Neural crest cell (in vitro differentiated cells): ENCODE measurements around the gene ZNF302. TPM values are rescaled to one million over a fixed set of nuclear protein-coding genes. Genes with fewer than 3 reads are reported as not detected.
"Not testable (repeated sequence)": the region's sequence is repeated elsewhere in the genome, so short reads cannot be mapped to it uniquely, and the experiment has no call there.

ENCODE experiments used
- DNase-seq: peaks from one replicate; pipeline ENCODE4 v3.0.0; 2021; ENCODE audit warnings: low read depth, mixed read lengths, low spot score
- H3K27ac Mint-ChIP-seq: one replicate; pipeline ENCODE4 v1.8.0; 2021; ENCODE audit warnings: mild to moderate bottlenecking, mixed read lengths; ENCODE audit not compliant: unreplicated experiment
- H3K27me3 Mint-ChIP-seq: 2 replicates; pipeline ENCODE4 v1.8.0; 2021; ENCODE audit warnings: low read depth, mild to moderate bottlenecking, mixed read lengths
- H3K36me3 Mint-ChIP-seq: 2 replicates; pipeline ENCODE4 v1.8.0; 2021; ENCODE audit warnings: low read depth, mild to moderate bottlenecking, mixed read lengths
- H3K4me1 Mint-ChIP-seq: 2 replicates; pipeline ENCODE4 v1.8.0; 2021; ENCODE audit warnings: mixed read lengths
- H3K4me3 Mint-ChIP-seq: one replicate; pipeline ENCODE4 v1.8.0; 2021; ENCODE audit warnings: mild to moderate bottlenecking, mixed read lengths
- H3K9me3 Mint-ChIP-seq: 2 replicates; pipeline ENCODE4 v1.8.0; 2021; ENCODE audit warnings: mixed read lengths
- total RNA-seq: library from RNA; stranded (reverse); gene quantifications from 2 replicates; pipeline ENCODE4 v1.2.1, GENCODE V29; 2021
- TF ChIP-seq, protein P1 (sequence below): fragments of 200-600 bp; sonication (generic); conservative IDR thresholded peaks from 2 replicates; pipeline ENCODE4 v1.5.0; 2021; ENCODE audit warnings: antibody characterized with exemption, mild to moderate bottlenecking

ZNF302 gene
- total RNA-seq, 1 donor from 2014 or later = 37.0 TPM

DNA sequence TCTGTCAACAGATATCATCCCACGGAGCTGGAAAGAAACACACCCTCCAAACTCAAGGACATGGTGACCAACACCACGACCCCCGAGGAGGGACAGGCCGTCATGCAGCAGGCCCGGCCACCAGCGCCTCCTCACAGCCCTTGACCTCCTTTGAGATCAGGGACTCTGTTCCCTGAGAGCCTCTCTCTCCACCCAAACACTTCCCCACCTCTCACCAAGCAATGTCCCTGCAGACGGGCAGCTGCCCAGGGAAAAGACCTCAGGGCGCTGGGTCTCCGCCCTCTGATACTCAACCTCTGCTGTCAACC, 10.6 kb upstream of the ZNF302 start:
- no peak for DNase-seq

DNA sequence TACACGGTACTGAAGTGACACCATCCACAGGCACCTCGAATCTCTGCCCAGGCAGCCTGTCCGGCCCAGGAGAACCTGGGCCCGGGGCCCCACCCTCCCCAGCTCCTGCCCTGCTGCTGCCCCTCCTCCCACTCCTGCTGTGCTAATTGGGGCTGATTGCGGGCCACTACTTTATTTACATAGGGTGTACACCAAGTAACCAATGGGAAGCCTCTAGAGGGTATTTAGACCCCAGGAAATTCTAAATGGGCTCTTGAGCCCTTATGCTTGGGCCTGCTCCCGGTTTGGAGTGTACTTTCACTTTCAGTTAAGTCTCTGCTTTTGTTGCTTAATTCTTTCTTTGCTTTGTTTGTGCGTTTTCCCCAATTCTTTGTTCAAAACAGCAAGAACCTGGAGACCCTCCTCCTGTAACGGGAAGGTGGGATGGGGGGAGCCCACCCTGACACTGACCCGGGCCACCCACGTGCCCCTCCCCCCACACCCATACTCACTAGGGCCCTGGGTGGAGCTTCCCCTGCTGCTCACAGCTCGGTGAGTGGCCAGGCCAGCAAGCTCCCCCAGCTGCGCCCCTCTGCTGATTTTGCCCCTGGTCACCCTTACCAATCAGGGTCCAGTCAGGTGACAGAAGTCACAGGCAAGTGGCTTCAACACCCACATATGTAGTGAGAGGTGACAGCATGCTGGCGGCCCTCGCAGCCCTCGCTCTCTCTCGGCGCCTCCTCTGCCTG, 10.0 kb upstream of the ZNF302 start:
- Mint-ChIP-seq H3K4me1 (no peaks in the 10 kb centered on the region), H3K9me3 (peaks cover 5% of the 10 kb centered on the region), H3K4me3 (no peak overlapping the region), H3K27me3 (peaks cover 6% of the 10 kb centered on the region), H3K27ac (no peak overlapping the region), H3K36me3 (no peaks in the 10 kb centered on the region)
- TF ChIP-seq, protein P1, sequence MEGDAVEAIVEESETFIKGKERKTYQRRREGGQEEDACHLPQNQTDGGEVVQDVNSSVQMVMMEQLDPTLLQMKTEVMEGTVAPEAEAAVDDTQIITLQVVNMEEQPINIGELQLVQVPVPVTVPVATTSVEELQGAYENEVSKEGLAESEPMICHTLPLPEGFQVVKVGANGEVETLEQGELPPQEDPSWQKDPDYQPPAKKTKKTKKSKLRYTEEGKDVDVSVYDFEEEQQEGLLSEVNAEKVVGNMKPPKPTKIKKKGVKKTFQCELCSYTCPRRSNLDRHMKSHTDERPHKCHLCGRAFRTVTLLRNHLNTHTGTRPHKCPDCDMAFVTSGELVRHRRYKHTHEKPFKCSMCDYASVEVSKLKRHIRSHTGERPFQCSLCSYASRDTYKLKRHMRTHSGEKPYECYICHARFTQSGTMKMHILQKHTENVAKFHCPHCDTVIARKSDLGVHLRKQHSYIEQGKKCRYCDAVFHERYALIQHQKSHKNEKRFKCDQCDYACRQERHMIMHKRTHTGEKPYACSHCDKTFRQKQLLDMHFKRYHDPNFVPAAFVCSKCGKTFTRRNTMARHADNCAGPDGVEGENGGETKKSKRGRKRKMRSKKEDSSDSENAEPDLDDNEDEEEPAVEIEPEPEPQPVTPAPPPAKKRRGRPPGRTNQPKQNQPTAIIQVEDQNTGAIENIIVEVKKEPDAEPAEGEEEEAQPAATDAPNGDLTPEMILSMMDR = no peak
- no peak for DNase-seq

More for the DNA sequence above, 10.6 kb upstream of the ZNF302 start:
- H3K36me3 Mint-ChIP-seq = no peaks in the 10 kb centered on the region
- H3K27me3 Mint-ChIP-seq = peaks cover 3% of the 10 kb centered on the region
- H3K27ac Mint-ChIP-seq = peak overlapping the region; percentile 27
- no peak overlapping the region for H3K4me3 Mint-ChIP-seq
- H3K4me1 Mint-ChIP-seq = no peaks in the 10 kb centered on the region
- H3K9me3 Mint-ChIP-seq = peaks cover 5% of the 10 kb centered on the region
- TF ChIP-seq, protein P1 = no peak

DNA sequence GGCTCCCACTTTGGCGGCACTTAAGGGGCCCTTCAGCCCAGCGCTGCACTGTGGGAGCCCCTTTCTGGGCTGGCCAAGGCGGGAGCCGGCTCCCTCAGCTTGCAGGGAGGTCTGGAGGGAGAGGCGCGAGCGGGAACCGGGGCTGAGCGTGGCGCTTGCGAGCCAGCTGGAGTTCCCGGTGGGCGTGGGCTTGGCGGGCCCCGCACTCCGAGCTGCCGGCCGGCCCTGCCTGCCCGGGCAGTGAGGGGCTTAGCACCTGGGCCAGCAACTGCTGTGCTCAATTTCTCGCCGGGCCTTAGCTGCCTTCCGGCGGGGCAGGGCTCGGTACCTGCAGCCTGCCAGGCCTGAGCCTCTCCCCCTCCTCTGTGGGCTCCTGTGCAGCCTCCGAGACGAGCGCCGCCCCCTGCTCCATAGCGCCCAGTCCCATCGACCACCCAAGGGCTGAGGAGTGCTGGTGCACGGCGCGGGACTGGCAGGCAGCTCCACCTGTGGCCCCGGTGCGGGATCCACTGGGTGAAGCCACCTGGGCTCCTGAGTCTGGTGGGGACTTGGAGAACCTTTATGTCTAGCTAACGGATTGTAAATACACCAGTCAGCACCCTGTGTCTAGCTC, 9.3 kb upstream of the ZNF302 start:
- not testable (repeated sequence) for H3K9me3 Mint-ChIP-seq, H3K4me1 Mint-ChIP-seq, H3K27ac Mint-ChIP-seq, H3K36me3 Mint-ChIP-seq, H3K4me3 Mint-ChIP-seq, DNase-seq, H3K27me3 Mint-ChIP-seq

DNA sequence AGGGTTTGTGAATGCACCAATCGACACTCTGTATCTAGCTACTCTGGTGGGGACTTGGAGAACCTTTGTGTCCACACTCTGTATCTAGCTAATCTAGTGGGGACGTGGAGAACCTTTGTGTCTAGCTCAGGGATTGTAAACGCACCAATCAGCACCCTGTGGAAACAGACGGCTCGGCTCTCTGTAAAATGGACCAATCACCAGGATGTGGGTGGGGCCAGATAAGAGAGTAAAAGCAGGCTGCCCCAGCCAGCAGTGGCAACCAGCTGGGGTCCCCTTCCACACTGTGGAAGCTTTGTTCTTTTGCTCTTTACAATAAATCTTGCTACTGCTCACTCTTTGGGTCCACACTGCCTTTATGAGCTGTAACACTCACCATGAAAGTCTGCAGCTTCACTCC, 8.8 kb upstream of the ZNF302 start:
- DNase-seq, H3K9me3 Mint-ChIP-seq, H3K4me3 Mint-ChIP-seq, H3K36me3 Mint-ChIP-seq, H3K27ac Mint-ChIP-seq, H3K4me1 Mint-ChIP-seq, H3K27me3 Mint-ChIP-seq: not testable (repeated sequence)

DNA sequence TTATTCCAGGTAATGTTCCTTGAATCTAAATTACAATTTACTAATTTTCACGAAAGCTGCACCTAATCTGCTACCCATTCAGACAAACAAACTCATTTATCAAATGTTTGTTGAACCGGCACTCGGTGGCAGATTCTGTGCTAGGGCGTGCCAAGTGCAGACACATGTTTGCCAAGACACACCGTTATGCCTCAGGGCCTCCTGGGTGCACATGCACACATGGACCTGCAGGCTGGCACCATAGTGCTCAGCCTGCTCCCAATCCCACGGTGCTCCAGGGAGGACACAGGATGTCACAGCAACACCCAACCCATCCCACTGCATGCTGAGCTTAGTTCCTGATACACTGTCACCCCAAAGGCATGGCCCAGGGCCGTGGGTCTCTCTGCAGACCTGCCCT, 8.2 kb upstream of the ZNF302 start:
- peaks cover 3% of the 10 kb centered on the region for H3K9me3 Mint-ChIP-seq
- no peak overlapping the region for H3K27ac Mint-ChIP-seq

DNA sequence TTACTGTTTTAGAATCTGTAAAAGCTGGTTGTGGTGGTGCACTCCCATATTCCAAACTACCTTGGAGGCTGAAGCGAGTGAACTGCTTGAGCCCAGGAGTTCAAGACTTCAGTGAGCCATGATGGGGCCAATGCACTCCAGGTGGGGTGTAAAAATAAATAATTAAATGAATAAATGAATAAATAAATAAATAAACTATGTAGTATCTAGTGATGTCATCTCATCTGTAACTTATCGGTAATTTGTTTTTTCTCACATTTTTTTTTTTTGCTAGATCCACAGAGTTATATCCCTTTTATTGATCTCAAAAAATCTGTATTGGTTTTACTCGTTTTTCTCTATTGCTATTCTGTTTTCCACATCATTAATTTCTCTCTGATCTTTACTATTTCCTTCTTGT, 5.5 kb upstream of the ZNF302 start:
- DNase-seq = no peak
- Mint-ChIP-seq H3K4me1 (peaks cover 7% of the 10 kb centered on the region), H3K9me3 (peaks cover 8% of the 10 kb centered on the region), H3K27ac (no peak overlapping the region), H3K27me3 (peaks cover 6% of the 10 kb centered on the region), H3K4me3 (no peak overlapping the region), H3K36me3 (peaks cover 3% of the 10 kb centered on the region)
- TF ChIP-seq, protein P1 = no peak

More for the DNA sequence above, 8.2 kb upstream of the ZNF302 start:
- TF ChIP-seq, protein P1 = no peak
- Mint-ChIP-seq H3K4me3 (no peak overlapping the region), H3K27me3 (peaks cover 3% of the 10 kb centered on the region), H3K36me3 (no peaks in the 10 kb centered on the region), H3K4me1 (no peaks in the 10 kb centered on the region)
- no peak for DNase-seq
